Epithelial cell of alveolus of lung (primary cell): ENCODE measurements around the gene KHSRP. TPM values are rescaled to one million over a fixed set of nuclear protein-coding genes. Genes with fewer than 3 reads are reported as not detected.

ENCODE experiments used
- total RNA-seq: library from RNA; depleted of rRNA; stranded (reverse); fragments of >200 nt; gene quantifications from 2 replicates; pipeline ENCODE4 v1.2.1, GENCODE V29; 2015

Gene KHSRP
- 182 and 196 TPM in 2 replicates for total RNA-seq

GRCh38 chr19:6424195-6424938, at the start of gene KHSRP:
TSS of gene KHSRP (minus strand) at chr19:6424811. CDS start at chr19:6424701, 110 bp downstream.

GRCh38 chr19:6464070-6464873, 39.7 kb upstream of the KHSRP start, which contains the start of gene CRB3:
TSS of gene CRB3 (plus strand) at chr19:6464271. CDS start at chr19:6464702, 431 bp downstream.

GRCh38 chr19:6459262-6460098, 34.9 kb upstream of the KHSRP start, which contains the start of gene SLC25A23:
TSS of gene SLC25A23 (minus strand) at chr19:6459792. CDS start at chr19:6459628, 164 bp downstream.

GRCh38 chr19:6433663-6434062, 9.1 kb upstream of the KHSRP start, which contains the start of gene SLC25A41:
TSS of gene SLC25A41 (minus strand) at chr19:6433763. CDS start at chr19:6433693, 70 bp downstream.

GRCh38 chr19:6393074-6393982, 31.3 kb downstream of the KHSRP start, which contains the start of gene GTF2F1:
TSS of gene GTF2F1 (minus strand) at chr19:6393164. CDS start at chr19:6392995, 169 bp downstream.

GRCh38 chr19:6375411-6376010, 49.1 kb downstream of the KHSRP start, which contains the start of gene PSPN:
TSS of gene PSPN (minus strand) at chr19:6375933. CDS start at chr19:6375849, 84 bp downstream.

GRCh38 chr19:6372594-6373095, 52.0 kb downstream of the KHSRP start, which contains the start of gene ALKBH7:
TSS of gene ALKBH7 (plus strand) at chr19:6372794. CDS start at chr19:6372821, 27 bp downstream.

Other genes with a start within 250 kb of the KHSRP start
- gene MLLT1, start 144.8 kb downstream of the KHSRP start, total RNA-seq = 20.4 and 44.3 TPM in 2 replicates
- gene ACER1, start 91.2 kb downstream of the KHSRP start, total RNA-seq = not detected in 2 replicates
- 128 and 177 TPM in 2 replicates for gene CLPP, start 63.3 kb downstream of the KHSRP start, total RNA-seq
- gene ALKBH7, start 52.0 kb downstream of the KHSRP start, total RNA-seq = 67.6 and 91.1 TPM in 2 replicates
- 0.26 and 1.4 TPM in 2 replicates for gene PSPN, start 48.9 kb downstream of the KHSRP start, total RNA-seq
- 37.9 and 71.2 TPM in 2 replicates for gene GTF2F1, start 31.6 kb downstream of the KHSRP start, total RNA-seq
- gene SLC25A41, start 9.0 kb upstream of the KHSRP start, total RNA-seq = not detected in 2 replicates
- 34.1 and 79.8 TPM in 2 replicates for gene SLC25A23, start 35.0 kb upstream of the KHSRP start, total RNA-seq
- 1.7 TPM in 1 of 2 replicates, not detected in the other for gene CRB3, start 39.5 kb upstream of the KHSRP start, total RNA-seq
- not detected in 2 replicates for gene DENND1C, start 57.0 kb upstream of the KHSRP start, total RNA-seq
- not detected in 2 replicates for gene TUBB4A, start 77.5 kb upstream of the KHSRP start, total RNA-seq
- 1.3 TPM in 1 of 2 replicates, not detected in the other for gene TNFSF9, start 106.2 kb upstream of the KHSRP start, total RNA-seq
- not detected in 2 replicates for gene CD70, start 166.3 kb upstream of the KHSRP start, total RNA-seq
- gene TNFSF14, start 245.3 kb upstream of the KHSRP start, total RNA-seq = not detected in 2 replicates